WERI-Rb-1 (cell line): ENCODE results near the gene CTNNA1.
"Not testable (repeated sequence)": the region's sequence is repeated elsewhere in the genome, so short reads cannot be mapped to it uniquely, and the experiment has no call there.

ENCODE experiments used
- DNase-seq: peaks from one replicate; pipeline ENCODE4 v3.0.0-alpha.2; 2020
- H3K27ac ChIP-seq: fragments of 250-450 bp; sonication (Bioruptor Pico); 2 replicates; pipeline ENCODE4 v1.5.1; 2020; ENCODE audit warnings: mild to moderate bottlenecking, moderate library complexity
- H3K27me3 ChIP-seq: fragments of 250-450 bp; sonication (Bioruptor Pico); 2 replicates; pipeline ENCODE4 v1.5.1; 2021; ENCODE audit warnings: mild to moderate bottlenecking, low read depth, moderate library complexity; ENCODE audit not compliant: insufficient read depth, severe bottlenecking
- H3K36me3 ChIP-seq: fragments of 250-450 bp; sonication (Bioruptor Pico); 2 replicates; pipeline ENCODE4 v1.5.1; 2020; ENCODE audit warnings: mild to moderate bottlenecking, moderate library complexity
- H3K4me3 ChIP-seq: 2 replicates; pipeline ENCODE4 v1.5.1; 2011; ENCODE audit warnings: low read depth, mild to moderate bottlenecking, control low read depth, low read length
- H3K9me3 ChIP-seq: fragments of 250-450 bp; sonication (Bioruptor Pico); 2 replicates; pipeline ENCODE4 v1.5.1; 2021; ENCODE audit warnings: mild to moderate bottlenecking, moderate library complexity; ENCODE audit not compliant: severe bottlenecking
- CTCF ChIP-seq: IDR thresholded peaks from 2 replicates; pipeline ENCODE4 v1.5.1; 2011; ENCODE audit warnings: low read depth, mild to moderate bottlenecking, control low read depth, inconsistent platforms, low read length

The CTNNA1 gene

GRCh38 chr5:138920181-138920580 lies 167.0 kb downstream of the CTNNA1 start:
- no peak for TF ChIP-seq CTCF
- Histone ChIP-seq H3K27me3 (no peaks in the 10 kb centered on the region), H3K27ac (no peak overlapping the region), H3K4me3 (no peak overlapping the region), H3K9me3 (no peaks in the 10 kb centered on the region), H3K36me3 (peaks cover 27% of the 10 kb centered on the region)
- DNase-seq = no peak

DNA sequence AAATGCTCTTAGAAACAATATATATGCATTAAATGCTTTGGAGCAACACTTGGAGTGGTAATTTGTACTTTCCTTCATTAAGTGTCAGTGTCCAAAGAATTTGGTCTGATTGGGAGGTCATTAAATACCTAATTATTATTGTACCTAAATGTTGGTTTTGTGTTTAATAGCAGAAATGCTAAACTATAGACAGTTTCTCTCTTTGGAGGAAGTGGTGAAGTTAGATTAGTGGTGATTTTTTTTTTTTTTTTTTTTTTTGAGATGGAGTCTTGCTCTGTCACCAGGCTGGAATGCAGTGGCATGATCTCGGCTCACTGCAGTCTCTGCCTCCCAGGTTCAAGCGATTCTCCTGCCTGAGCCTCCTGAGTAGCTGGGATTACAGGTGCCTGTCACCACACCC lies 168.1 kb downstream of the CTNNA1 start:
- H3K4me3 ChIP-seq, H3K27me3 ChIP-seq, H3K9me3 ChIP-seq, H3K27ac ChIP-seq, DNase-seq: not testable (repeated sequence)
- peaks cover 35% of the 10 kb centered on the region for H3K36me3 ChIP-seq

DNA sequence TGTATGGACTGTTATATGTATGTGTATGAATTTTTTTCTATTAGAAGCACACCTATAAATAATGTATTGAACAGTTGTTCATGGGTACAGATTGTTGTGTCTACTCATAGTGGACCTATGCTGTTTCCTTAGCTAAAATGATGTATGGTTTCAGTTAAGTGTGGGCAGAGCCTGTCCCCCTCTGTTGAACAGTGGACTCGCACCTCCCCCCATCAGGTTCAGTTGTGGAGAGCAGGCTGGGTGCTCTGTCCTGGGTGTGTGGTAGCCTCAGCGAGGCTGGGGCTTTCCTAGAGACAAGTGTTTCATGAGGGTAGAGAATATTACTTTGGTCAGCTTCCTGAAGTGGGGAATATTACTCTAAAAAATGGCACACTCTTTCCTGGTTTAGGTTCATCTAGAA lies 169.3 kb downstream of the CTNNA1 start:
- DNase-seq = no peak
- TF ChIP-seq CTCF = peak; percentile 35; the same call in 1 of the 2 replicates
- H3K27me3 ChIP-seq = no peaks in the 10 kb centered on the region
- H3K4me3 ChIP-seq = no peak overlapping the region
- H3K27ac ChIP-seq = no peak overlapping the region
- H3K9me3 ChIP-seq = no peaks in the 10 kb centered on the region
- peaks cover 43% of the 10 kb centered on the region for H3K36me3 ChIP-seq

- DNase-seq = no peak
- Histone ChIP-seq H3K9me3 (no peaks in the 10 kb centered on the region), H3K4me3 (no peak overlapping the region), H3K27me3 (no peaks in the 10 kb centered on the region), H3K27ac (no peak overlapping the region), H3K36me3 (peaks cover 44% of the 10 kb centered on the region)
- no peak for TF ChIP-seq CTCF
Measured at GRCh38 chr5:138925090-138925635, 171.9 kb downstream of the CTNNA1 start.

GRCh38 chr5:138926257-138926656 lies 173.0 kb downstream of the CTNNA1 start:
- Histone ChIP-seq H3K27ac (no peak overlapping the region), H3K36me3 (peaks cover 51% of the 10 kb centered on the region), H3K9me3 (no peaks in the 10 kb centered on the region), H3K27me3 (no peaks in the 10 kb centered on the region), H3K4me3 (no peak overlapping the region)
- no peak for TF ChIP-seq CTCF
- DNase-seq = no peak

GRCh38 chr5:138926688-138927448 lies 173.6 kb downstream of the CTNNA1 start:
- H3K36me3 ChIP-seq = peaks cover 57% of the 10 kb centered on the region

More at GRCh38 chr5:138926688-138927448, 173.6 kb downstream of the CTNNA1 start:
- H3K4me3 ChIP-seq = no peak overlapping the region
- TF ChIP-seq CTCF = no peak
- no peak overlapping the region for H3K27ac ChIP-seq
- DNase-seq = no peak
- H3K27me3 ChIP-seq = no peaks in the 10 kb centered on the region
- H3K9me3 ChIP-seq = no peaks in the 10 kb centered on the region
